Tibial nerve (tissue), 4 donors: ENCODE results near the gene DCN.

Source experiments
- EP300 ChIP-seq, 2 donors: sonication (generic); formaldehyde crosslinking; IDR thresholded peaks; one replicate each; pipeline ENCODE4 v1.6.1; 2017; ENCODE audit warnings: antibody characterized with exemption in 2 of 2, mild to moderate bottlenecking in 1 of 2
- POLR2A ChIP-seq, 2 donors: fragments of 450-650 bp; IDR thresholded peaks; one replicate each; pipeline ENCODE4 v1.6.1; 2017; ENCODE audit warnings: antibody characterized with exemption in 2 of 2, mild to moderate bottlenecking in 2 of 2, moderate library complexity in 2 of 2
- TF ChIP-seq, protein P1 (sequence below), 5 experiments: fragments of 200-600 bp in 3 of 5; fragments of 450-650 bp in 2 of 5; sonication (generic) in 3 of 5; IDR thresholded peaks; one replicate each; pipeline ENCODE4 v1.5.1; 2016 to 2019; ENCODE audit warnings: antibody characterized with exemption in 5 of 5, mild to moderate bottlenecking in 3 of 5, moderate library complexity in 2 of 5

DNA sequence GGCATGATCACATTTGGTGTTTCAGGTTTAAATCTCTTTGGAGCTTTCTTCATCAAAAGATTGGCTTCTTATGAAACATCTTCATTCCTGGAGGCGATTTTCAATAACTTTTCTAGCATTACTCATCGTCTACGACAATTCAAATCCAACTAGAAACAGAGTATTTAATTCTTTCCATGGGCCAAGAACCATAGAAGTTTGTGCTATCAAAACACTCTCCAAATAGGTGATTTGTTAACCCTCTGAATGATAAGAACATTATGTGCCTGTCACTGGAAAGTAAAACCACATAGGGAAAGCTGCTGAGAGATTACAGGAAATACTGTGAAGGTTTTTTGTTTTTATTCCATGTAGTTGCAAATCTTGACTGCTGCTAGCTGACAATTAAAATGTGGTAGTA lies 6.9 kb upstream of the DCN start:
- no peak for TF ChIP-seq POLR2A (IDR thresholded peaks at IDR 0.05)
- TF ChIP-seq, protein P1, sequence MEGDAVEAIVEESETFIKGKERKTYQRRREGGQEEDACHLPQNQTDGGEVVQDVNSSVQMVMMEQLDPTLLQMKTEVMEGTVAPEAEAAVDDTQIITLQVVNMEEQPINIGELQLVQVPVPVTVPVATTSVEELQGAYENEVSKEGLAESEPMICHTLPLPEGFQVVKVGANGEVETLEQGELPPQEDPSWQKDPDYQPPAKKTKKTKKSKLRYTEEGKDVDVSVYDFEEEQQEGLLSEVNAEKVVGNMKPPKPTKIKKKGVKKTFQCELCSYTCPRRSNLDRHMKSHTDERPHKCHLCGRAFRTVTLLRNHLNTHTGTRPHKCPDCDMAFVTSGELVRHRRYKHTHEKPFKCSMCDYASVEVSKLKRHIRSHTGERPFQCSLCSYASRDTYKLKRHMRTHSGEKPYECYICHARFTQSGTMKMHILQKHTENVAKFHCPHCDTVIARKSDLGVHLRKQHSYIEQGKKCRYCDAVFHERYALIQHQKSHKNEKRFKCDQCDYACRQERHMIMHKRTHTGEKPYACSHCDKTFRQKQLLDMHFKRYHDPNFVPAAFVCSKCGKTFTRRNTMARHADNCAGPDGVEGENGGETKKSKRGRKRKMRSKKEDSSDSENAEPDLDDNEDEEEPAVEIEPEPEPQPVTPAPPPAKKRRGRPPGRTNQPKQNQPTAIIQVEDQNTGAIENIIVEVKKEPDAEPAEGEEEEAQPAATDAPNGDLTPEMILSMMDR (IDR thresholded peaks at IDR 0.05), result no peak
- TF ChIP-seq EP300 (IDR thresholded peaks at IDR 0.05), result peak in 1 of 2 donors; percentile 75
